IPS-18c (cell line): Measurements from ENCODE around the gene SLC2A11.
"Not testable (repeated sequence)": the region's sequence is repeated elsewhere in the genome, so short reads cannot be mapped to it uniquely, and the experiment has no call there.

ENCODE experiments used
- H3K4me3 ChIP-seq: 2 replicates; pipeline ENCODE4 v1.7.0; 2013; ENCODE audit warnings: low read depth, mild to moderate bottlenecking, low read length, moderate library complexity; ENCODE audit not compliant: insufficient read depth
- H3K9me3 ChIP-seq: one replicate; pipeline ENCODE4 v1.6.1; 2013; ENCODE audit warnings: mild to moderate bottlenecking, low read length, moderate library complexity; ENCODE audit not compliant: control insufficient read depth, insufficient read depth

The SLC2A11 gene

DNA sequence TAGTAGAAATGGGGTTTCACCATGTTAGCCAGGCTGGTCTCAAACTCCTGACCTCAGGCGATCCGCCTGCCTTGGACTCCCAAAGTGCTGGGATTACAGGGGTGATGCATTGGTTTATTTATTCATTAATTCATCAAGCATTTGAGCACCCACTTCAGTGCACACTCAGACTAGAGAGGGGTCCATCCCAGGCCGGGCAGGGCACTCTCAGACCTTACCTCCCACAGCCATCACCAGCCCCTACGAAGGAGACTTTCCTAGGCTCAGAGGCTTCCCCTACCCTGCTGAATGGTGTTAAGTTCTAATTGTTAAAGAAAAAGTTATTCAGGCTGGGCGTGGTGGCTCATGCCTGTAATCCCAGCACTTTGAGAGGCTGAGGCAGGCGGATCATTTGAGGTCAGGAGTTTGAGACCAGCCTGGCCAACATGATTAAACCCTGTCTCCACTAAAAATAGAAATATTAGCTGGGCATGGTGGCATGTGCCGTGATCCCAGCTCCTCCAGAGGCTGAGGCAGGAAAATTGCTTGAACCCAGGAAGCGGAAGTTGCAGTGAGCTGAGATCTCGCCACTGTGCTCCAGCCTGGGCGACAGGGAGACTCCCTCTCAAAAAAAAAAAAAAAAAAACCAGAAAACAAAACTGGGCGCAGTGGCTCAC, 7.0 kb downstream of the SLC2A11 start:
- not testable (repeated sequence) for H3K4me3 ChIP-seq, H3K9me3 ChIP-seq

DNA sequence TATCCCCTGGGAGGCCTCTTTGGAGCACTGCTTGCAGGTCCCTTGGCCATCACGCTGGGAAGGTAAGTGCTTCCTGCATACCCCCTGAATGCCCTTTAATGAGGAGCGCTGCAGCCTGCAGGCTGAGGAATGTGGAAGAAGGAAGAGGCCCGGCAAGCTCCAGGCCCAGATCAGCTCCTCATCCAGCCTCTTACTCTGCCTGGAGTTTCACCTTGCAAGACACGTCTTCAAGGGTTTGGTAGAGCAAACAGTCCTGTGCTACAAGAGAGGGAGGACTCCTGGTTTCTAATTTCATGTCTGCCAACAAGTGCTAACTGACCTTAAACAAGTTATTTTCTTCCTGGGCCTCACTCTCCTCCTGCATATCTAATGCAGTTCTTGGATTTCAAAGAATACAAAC, 10.9 kb downstream of the SLC2A11 start:
- Histone ChIP-seq H3K4me3 (no peak overlapping the region), H3K9me3 (no peaks in the 10 kb centered on the region)

DNA sequence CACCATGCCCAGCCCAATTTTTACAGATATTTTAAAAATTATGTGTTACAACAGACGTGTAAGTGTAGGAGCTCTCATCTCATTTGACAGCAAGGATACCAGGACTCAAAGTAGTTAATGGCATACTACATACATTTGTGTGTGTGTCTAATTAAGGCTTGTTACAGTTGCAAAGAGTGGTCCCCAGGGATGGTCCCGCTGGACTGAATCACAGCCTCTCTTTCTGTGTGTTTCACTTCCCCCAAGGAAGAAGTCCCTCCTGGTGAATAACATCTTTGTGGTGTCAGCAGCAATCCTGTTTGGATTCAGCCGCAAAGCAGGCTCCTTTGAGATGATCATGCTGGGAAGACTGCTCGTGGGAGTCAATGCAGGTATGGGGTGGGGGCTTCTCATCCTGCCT, 17.2 kb downstream of the SLC2A11 start:
- Histone ChIP-seq H3K4me3 (no peak overlapping the region), H3K9me3 (no peaks in the 10 kb centered on the region)

DNA sequence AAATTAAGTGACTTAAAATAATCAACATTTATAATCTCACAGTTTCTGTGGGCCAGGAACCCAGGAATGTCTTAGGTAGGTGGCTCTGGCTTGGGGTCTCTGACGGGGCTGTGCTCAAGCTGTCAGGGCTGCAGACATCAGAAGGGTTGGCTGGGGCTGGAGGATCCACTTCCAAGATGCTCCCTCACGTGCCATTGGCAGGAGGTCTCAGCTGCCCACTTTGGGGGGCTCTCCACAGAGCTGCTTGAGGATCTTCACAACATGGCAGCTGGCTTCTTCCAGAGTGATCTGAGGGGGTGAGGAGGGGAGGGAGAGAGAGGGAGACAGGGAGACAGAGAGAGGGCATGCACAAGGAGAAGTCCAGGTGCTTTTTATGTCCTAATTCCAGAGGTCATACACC, 18.1 kb downstream of the SLC2A11 start:
- Histone ChIP-seq H3K4me3 (no peak overlapping the region), H3K9me3 (no peaks in the 10 kb centered on the region)

DNA sequence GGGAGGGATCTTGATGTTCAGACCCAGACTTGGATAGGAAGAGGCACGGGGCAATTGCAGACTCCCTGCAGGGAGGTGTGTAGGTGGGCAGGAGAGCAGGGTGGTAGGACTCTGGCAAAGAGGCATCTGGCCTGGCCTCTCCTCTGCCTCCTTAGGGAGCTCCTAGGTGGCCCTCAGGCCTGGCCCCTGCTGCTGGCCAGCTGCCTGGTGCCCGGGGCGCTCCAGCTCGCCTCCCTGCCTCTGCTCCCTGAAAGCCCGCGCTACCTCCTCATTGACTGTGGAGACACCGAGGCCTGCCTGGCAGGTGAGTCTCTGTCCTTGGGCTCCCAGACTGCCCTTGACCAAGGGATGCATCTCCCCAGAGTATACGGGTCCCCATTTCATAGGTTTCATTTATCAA, 19.9 kb downstream of the SLC2A11 start:
- H3K9me3 ChIP-seq = no peaks in the 10 kb centered on the region

DNA sequence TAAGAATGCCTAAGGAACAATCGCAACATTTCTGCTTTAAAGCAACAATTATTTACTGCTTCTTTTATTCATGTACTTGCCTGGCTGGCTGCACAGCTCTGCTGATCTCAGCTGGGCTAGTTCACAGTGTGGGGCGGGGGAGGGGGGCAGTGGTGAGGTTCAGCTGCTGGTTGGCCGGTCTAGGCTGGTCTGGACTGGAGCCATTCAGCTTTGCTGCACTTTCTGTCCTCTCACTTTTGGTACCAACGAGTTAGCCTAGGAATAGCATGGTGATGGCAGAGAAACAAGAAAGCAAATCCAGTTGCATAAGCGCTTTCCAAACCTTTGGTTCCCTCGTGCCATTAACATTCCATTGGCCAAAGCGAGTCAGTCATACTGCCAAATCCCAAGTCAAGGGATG, 20.5 kb downstream of the SLC2A11 start:
- no peak overlapping the region for H3K4me3 ChIP-seq
- no peaks in the 10 kb centered on the region for H3K9me3 ChIP-seq

More for the DNA sequence above, 19.9 kb downstream of the SLC2A11 start:
- no peak overlapping the region for H3K4me3 ChIP-seq

DNA sequence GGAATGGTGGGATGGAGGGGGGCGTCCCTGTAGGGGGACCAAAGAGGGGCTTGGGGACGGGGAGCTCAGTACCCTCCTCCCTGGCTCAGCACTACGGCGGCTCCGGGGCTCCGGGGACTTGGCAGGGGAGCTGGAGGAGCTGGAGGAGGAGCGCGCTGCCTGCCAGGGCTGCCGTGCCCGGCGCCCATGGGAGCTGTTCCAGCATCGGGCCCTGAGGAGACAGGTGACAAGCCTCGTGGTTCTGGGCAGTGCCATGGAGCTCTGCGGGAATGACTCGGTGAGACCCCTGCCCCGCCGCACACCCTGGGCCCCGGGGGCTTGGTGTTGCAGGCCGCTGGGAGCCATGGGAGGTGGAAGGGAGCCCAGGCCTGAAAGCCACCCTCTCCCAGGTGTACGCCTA, 24.7 kb downstream of the SLC2A11 start:
- H3K9me3 ChIP-seq = no peaks in the 10 kb centered on the region
- no peak overlapping the region for H3K4me3 ChIP-seq

DNA sequence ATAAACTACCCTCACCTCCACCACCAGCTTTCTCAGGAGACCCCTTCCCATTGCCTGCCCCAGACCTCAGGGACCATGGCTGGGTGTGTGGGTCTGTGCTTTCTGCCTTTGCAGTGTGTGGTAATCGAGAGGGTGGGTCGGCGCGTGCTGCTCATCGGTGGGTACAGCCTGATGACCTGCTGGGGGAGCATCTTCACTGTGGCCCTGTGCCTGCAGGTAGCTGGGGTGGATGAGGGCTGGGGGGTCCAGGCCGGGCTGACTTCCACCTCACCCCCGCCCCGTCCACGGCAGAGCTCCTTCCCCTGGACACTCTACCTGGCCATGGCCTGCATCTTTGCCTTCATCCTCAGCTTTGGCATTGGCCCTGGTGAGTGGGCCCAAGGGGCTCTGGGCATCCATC, 26.0 kb downstream of the SLC2A11 start:
- Histone ChIP-seq H3K9me3 (no peaks in the 10 kb centered on the region), H3K4me3 (no peak overlapping the region)

DNA sequence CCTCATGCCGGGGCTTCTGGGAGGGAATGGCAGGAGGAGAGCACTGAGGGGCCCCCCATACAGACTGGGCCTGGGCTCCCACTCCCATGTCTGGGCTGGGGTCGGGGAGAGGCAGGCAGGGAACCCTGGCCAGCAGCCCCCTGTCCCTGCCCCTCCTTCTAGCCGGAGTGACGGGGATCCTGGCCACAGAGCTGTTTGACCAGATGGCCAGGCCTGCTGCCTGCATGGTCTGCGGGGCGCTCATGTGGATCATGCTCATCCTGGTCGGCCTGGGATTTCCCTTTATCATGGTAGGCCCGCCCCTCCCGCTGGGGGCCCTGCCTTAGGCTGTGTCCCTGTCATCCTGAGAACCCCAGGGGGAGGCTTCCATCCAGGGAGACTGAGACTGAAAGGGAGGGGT, 26.5 kb downstream of the SLC2A11 start:
- H3K4me3 ChIP-seq = no peak overlapping the region
- H3K9me3 ChIP-seq = no peaks in the 10 kb centered on the region

DNA sequence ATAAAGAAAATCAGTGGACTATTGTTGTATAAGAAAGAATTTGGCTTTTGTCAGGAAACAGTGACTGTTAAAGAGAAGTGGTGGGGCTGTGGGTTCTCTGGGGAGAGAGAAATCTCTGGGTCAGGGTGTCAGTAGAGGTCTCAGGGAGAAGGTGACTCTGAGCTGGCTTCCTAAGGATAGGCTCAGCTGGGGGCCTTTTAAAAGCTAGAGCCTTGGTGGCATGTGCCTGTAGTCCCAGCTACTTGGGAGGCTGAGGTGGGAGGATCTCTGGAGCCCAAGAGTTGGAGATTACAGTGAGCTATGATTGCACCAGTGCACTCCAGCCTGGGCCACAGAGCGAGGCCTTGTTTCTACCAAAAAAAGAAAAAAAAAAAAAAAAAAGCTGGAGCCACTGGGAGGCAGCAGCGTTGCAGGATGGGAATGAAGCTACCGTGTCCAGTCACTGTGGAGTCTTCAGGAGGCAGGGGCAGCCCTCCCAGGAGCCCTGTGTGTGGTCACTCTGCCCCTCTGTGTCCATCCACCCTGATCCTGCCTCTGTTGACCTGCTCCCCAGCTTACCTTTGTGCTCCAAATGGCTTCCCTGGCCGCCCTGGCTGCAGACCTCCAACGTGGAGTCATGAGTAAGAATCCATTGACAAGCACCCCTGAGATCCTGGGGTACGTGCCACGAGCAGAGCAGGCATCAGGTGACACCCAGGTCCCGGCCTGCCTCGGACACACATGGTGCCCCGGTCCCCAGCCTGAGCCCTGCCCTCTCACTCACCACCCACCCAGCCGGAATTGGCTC, 31.1 kb downstream of the SLC2A11 start:
- Histone ChIP-seq H3K4me3 (no peak overlapping the region), H3K9me3 (peaks cover 3% of the 10 kb centered on the region)

DNA sequence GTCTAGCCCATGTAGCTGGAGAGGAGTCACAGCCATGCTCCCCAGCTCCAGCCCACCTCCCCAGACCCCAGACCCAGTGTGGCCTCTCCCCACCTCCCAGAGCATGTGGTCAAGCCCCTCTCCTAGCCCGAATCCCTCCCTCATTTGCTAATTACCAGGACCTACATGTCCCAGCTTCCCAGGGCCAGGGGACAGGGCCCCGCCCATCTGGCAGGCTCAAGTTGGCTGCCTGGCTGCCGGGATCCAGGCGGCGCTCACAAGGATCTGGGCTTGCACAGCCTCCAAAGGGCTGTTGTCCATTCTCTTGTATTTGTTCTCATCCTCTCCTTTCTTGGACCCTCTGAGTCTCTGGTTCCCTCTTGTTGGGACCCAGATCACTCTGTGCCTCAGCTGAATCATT, 31.9 kb downstream of the SLC2A11 start:
- Histone ChIP-seq H3K4me3 (no peak overlapping the region), H3K9me3 (peaks cover 3% of the 10 kb centered on the region)

DNA sequence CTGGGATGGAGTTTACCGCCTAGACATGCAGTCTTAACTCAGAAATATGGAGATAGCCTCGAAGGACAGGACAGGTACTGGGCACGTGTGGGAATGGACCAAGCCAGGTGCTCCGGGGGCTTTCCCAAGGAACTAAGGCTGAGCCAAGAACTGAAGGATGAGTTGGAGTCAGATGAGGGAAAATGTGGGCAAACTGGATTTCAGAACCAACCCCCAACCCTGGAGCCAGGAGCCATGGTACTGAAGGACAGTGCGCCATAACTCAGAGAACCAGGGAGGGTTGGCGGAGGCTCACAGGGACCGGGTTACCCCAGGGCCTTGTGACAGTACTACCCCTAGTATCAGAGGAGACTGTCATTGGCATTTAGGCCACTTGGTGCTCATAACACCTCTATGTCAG, 34.1 kb downstream of the SLC2A11 start:
- no peak overlapping the region for H3K4me3 ChIP-seq

DNA sequence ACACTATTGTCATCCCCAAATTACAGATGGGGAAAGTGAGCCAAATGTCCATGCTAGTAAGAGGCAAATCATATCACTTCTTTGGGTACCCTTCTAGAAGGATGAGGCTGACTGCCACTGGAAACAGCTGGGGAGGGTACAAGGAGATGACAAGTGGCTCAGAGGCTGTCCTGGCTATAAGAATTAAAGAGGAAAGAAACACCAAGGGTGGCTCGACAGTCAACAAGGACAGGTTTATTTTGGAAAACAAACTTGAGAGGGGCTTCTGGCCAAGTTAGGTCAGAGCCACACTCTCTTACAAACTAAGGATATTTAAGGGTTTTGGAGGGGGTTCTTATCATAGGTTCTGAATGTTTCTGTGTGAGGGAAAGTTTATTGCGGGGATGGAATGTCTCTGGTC, 34.5 kb downstream of the SLC2A11 start:
- peaks cover 3% of the 10 kb centered on the region for H3K9me3 ChIP-seq
- no peak overlapping the region for H3K4me3 ChIP-seq

More for the DNA sequence above, 34.1 kb downstream of the SLC2A11 start:
- peaks cover 3% of the 10 kb centered on the region for H3K9me3 ChIP-seq

DNA sequence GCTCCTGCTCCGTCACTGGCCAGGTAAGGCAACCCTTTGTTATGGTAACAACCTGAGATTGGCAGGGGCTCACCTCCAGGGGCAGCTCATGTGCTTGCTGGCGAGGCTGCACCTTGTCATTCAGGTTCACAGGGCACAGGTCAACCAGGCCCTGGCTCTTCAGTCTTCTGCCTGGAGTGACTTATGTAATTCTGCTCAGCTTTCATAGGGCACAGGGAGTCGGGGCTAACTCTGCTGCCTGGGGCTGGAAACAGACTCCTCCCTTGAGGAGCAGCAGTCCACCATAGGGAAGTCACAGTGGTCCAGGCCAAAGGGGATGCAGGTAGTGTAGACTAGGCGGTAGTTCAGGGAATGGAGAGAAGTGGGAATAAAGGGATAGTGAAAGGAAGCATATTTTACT, 35.0 kb downstream of the SLC2A11 start:
- peaks cover 3% of the 10 kb centered on the region for H3K9me3 ChIP-seq
- H3K4me3 ChIP-seq = no peak overlapping the region

DNA sequence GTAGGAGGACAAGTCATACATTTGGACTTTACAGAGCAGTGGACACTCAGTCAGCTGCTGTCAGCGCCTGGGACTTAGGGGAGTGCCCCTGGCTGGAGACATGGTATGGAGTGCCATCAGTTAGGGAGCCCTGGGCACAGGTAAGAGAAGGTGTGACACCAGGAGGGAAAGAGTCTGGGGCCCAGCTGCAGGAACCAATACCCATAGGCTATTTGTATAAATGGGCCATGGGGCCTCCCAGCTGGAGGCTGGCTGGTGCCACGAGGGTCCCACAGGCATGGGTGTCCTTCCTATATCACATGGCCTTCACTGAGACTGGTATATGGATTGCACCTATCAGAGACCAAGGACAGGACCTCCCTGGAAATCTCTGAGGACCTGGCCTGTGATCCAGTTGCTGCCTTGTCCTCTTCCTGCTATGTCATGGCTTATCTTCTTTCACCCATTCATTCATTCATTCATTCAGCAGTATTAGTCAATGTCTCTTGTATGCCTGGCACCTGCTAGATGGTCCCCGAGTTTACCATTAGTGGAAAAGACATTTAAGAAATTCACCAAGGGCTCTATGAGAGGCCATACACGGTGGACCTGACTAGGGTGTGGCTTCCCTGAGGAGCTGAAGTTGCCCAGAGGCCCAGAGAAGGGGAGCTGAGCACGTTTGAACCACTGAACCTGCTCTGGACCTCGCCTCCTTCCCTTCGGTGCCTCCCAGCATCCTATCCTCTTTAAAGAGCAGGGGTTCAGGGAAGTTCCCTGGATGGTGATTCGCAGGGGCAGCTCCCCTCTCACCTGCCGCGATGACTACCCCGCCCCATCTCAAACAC, 35.7 kb downstream of the SLC2A11 start:
- Histone ChIP-seq H3K4me3 (peak overlapping the region; percentile 90), H3K9me3 (peaks cover 3% of the 10 kb centered on the region)

DNA sequence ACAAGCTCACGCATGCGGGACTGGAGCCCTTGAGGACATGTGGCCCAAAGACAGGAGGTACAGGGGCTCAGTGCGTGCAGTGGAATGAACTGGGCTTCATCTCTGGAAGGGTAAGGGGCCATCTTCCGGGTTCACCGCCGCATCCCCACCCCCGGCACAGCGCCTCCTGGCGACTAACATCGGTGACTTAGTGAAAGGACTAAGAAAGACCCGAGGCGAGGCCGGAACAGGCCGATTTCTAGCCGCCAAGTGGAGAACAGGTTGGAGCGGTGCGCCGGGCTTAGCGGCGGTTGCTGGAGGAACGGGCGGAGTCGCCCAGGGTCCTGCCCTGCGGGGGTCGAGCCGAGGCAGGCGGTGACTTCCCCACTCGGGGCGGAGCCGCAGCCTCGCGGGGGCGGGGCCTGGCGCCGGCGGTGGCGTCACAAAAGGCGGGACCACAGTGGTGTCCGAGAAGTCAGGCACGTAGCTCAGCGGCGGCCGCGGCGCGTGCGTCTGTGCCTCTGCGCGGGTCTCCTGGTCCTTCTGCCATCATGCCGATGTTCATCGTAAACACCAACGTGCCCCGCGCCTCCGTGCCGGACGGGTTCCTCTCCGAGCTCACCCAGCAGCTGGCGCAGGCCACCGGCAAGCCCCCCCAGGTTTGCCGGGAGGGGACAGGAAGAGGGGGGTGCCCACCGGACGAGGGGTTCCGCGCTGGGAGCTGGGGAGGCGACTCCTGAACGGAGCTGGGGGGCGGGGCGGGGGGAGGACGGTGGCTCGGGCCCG, 36.5 kb downstream of the SLC2A11 start, which contains the start of gene MIF:
Gene MIF (plus strand): TSS at position 439 of the 765 bp plus-strand sequence. CDS start 92 bp downstream, at position 531.
- H3K4me3 ChIP-seq = peak within 1 kb of the TSS; percentile 90
- H3K9me3 ChIP-seq = peaks cover 3% of the 10 kb centered on the region
